Stomach (tissue), 9 donors: ENCODE data around the gene PPP2R2B. TPM values are rescaled to one million over a fixed set of nuclear protein-coding genes. Genes with fewer than 3 reads are reported as not detected.

Experiments
- DNase-seq, 2 donors: peaks; one replicate each; pipeline versions ENCODE4 v3.0.0 to v3.0.0-alpha.2; 2013 to 2019
- H3K27ac ChIP-seq, 5 donors: fragments of 200-600 bp in 4 of 5; sonication (generic) in 4 of 5; one replicate each; pipeline ENCODE4 v1.5.1; 2013 to 2019; ENCODE audit warnings: mild to moderate bottlenecking in 1 of 5, moderate library complexity in 1 of 5
- H3K27me3 ChIP-seq, 3 donors: fragments of 200-600 bp; sonication (generic); one replicate each; pipeline ENCODE4 v1.5.1; 2017 to 2019; ENCODE audit warnings: mixed run types in 1 of 3
- H3K36me3 ChIP-seq, 4 donors: fragments of 200-600 bp; sonication (generic); 1 replicate in 3 of 4; 2 replicates in 1 of 4; pipeline ENCODE4 v1.5.1; 2016 to 2019
- H3K4me1 ChIP-seq, 4 donors: fragments of 200-600 bp; sonication (generic); one replicate each; pipeline ENCODE4 v1.5.1; 2016 to 2019
- H3K4me3 ChIP-seq, 4 donors: fragments of 200-600 bp; sonication (generic) in 3 of 4; one replicate each; pipeline ENCODE4 v1.5.1; 2016 to 2019; ENCODE audit warnings: mild to moderate bottlenecking in 1 of 4
- H3K9me3 ChIP-seq, 4 donors: fragments of 200-600 bp; sonication (generic); one replicate each; pipeline ENCODE4 v1.5.1; 2016 to 2019
- CTCF ChIP-seq, 7 experiments: fragments of 450-650 bp in 4 of 7; fragments of 200-600 bp in 3 of 7; sonication (generic) in 3 of 7; IDR thresholded peaks; one replicate each; pipeline ENCODE4 v1.5.1; 2016 to 2019; ENCODE audit warnings: antibody characterized with exemption in 7 of 7, control low read depth in 2 of 7, mild to moderate bottlenecking in 1 of 7
- EP300 ChIP-seq: sonication (generic); formaldehyde crosslinking; IDR thresholded peaks from one replicate; pipeline ENCODE4 v1.6.1; 2017; ENCODE audit warnings: antibody characterized with exemption
- POLR2A ChIP-seq, 4 donors: fragments of 450-650 bp; IDR thresholded peaks; one replicate each; pipeline ENCODE4 v1.6.1; 2016; ENCODE audit warnings: antibody characterized with exemption in 4 of 4, control low read depth in 2 of 4, mild to moderate bottlenecking in 1 of 4, moderate library complexity in 1 of 4
- POLR2AphosphoS5 ChIP-seq, 3 donors: sonication (generic); formaldehyde crosslinking; IDR thresholded peaks; one replicate each; pipeline ENCODE4 v1.6.1; 2016; ENCODE audit warnings: antibody characterized with exemption in 3 of 3
- WGBS, 5 donors: extraction: QIAGEN DNeasy Blood & Tissue Kit in 3 of 5; methylation state at CpG; one replicate each; pipeline versions ENCODE4 v1.1.5 to v1.1.7; 2013 to 2018; 5-methylcytosine and 5-hydroxymethylcytosine counted together
- intact Hi-C: fragments of 100-400 bp; cut with DNase I; formaldehyde crosslinking; loops from one replicate; pipeline ENCODE4 v1.15.1; 2023; ENCODE audit warnings: low total_unique reads
- polyA plus RNA-seq, 3 donors: library from polyadenylated mRNA; stranded (reverse); fragments of 200-250 nt; gene quantifications; one replicate each; pipeline ENCODE4 v1.2.3, GENCODE V29; 2013
- total RNA-seq, 5 donors: library from RNA; depleted of rRNA; stranded (reverse); fragments of >200 nt; gene quantifications; one replicate each; pipeline versions ENCODE4 v1.1.0 to v1.2.3, GENCODE V29; 2014 to 2016
- donor health status: healthy with polysubstance abuse.
- donor health status: Bipolar disorder and iron deficiency.
- donor health status: healthy.

Gene PPP2R2B
- total and polyA plus RNA-seq, 8 donors = under 0.01 to 4.6 (median 0.75) TPM; not detected in 1

GRCh38 chr5:146758076-146758475 lies 120.5 kb downstream of the PPP2R2B start:
- 60 to 85% (median 83%) methylated on average over 1 of the region's 1 CpG for WGBS, 5 donors
- no peaks in the 10 kb centered on the region for H3K9me3 ChIP-seq
- DNase-seq = no peak
- no peak overlapping the region for H3K27ac ChIP-seq
- TF ChIP-seq EP300 (no peak), POLR2A (IDR thresholded peaks at IDR 0.05) (no peak), CTCF (IDR thresholded peaks at IDR 0.05) (no peak), POLR2AphosphoS5 (IDR thresholded peaks at IDR 0.05) (no peak)
- no peak overlapping the region for H3K4me3 ChIP-seq
- intact Hi-C loops = no loop called here
- H3K4me1 ChIP-seq = no peaks in the 10 kb centered on the region
- H3K36me3 ChIP-seq = no peaks in the 10 kb centered on the region
- no peaks in the 10 kb centered on the region for H3K27me3 ChIP-seq

GRCh38 chr5:146756546-146756945 lies 122.0 kb downstream of the PPP2R2B start:
- no peak overlapping the region for H3K27ac ChIP-seq
- H3K36me3 ChIP-seq = no peaks in the 10 kb centered on the region
- TF ChIP-seq POLR2A (IDR thresholded peaks at IDR 0.05) = no peak
- TF ChIP-seq POLR2AphosphoS5 (IDR thresholded peaks at IDR 0.05) = no peak
- no peak for TF ChIP-seq EP300
- TF ChIP-seq CTCF (IDR thresholded peaks at IDR 0.05) = no peak
- 24 to 53% (median 39%) methylated on average over 1 of the region's 1 CpG for WGBS, 5 donors
- no peaks in the 10 kb centered on the region for H3K4me1 ChIP-seq
- no peak for DNase-seq
- no peaks in the 10 kb centered on the region for H3K27me3 ChIP-seq
- intact Hi-C loops = no loop called here
- no peak overlapping the region for H3K4me3 ChIP-seq
- no peaks in the 10 kb centered on the region for H3K9me3 ChIP-seq

GRCh38 chr5:146755793-146756192 lies 122.8 kb downstream of the PPP2R2B start:
- Histone ChIP-seq H3K4me3 (no peak overlapping the region), H3K9me3 (no peaks in the 10 kb centered on the region), H3K27me3 (no peaks in the 10 kb centered on the region), H3K27ac (no peak overlapping the region), H3K4me1 (no peaks in the 10 kb centered on the region), H3K36me3 (no peaks in the 10 kb centered on the region)
- intact Hi-C loops = no loop called here
- WGBS, 5 donors = 53 to 74% (median 63%) methylated on average over 2 of the region's 2 CpGs
- DNase-seq = no peak
- TF ChIP-seq EP300 = no peak
- TF ChIP-seq POLR2A (IDR thresholded peaks at IDR 0.05) = no peak
- no peak for TF ChIP-seq POLR2AphosphoS5 (IDR thresholded peaks at IDR 0.05)
- no peak for TF ChIP-seq CTCF (IDR thresholded peaks at IDR 0.05)

GRCh38 chr5:146754621-146755020 lies 123.9 kb downstream of the PPP2R2B start:
- intact Hi-C loops = no loop called here
- H3K27me3 ChIP-seq = no peaks in the 10 kb centered on the region
- no peaks in the 10 kb centered on the region for H3K9me3 ChIP-seq
- DNase-seq = no peak
- TF ChIP-seq POLR2AphosphoS5 (IDR thresholded peaks at IDR 0.05) (no peak), EP300 (no peak)
- no peak overlapping the region for H3K4me3 ChIP-seq
- no peaks in the 10 kb centered on the region for H3K36me3 ChIP-seq
- no peak overlapping the region for H3K27ac ChIP-seq
- no peaks in the 10 kb centered on the region for H3K4me1 ChIP-seq

GRCh38 chr5:146753641-146754040 lies 124.9 kb downstream of the PPP2R2B start:
- no peaks in the 10 kb centered on the region for H3K4me1 ChIP-seq
- 72 to 81% (median 75%) methylated on average over 2 of the region's 2 CpGs for WGBS, 5 donors
- H3K9me3 ChIP-seq = peaks cover 0 to under 1% (median 0%) of the 10 kb centered on the region in 4 donors
- no peak overlapping the region for H3K27ac ChIP-seq
- no peak overlapping the region for H3K4me3 ChIP-seq
- no peaks in the 10 kb centered on the region for H3K27me3 ChIP-seq
- DNase-seq = peak in 1 of 2 donors; percentile 21
- no peak for TF ChIP-seq CTCF (IDR thresholded peaks at IDR 0.05)
- no peak for TF ChIP-seq EP300
- TF ChIP-seq POLR2AphosphoS5 (IDR thresholded peaks at IDR 0.05) = no peak
- TF ChIP-seq POLR2A (IDR thresholded peaks at IDR 0.05) = no peak
- H3K36me3 ChIP-seq = no peaks in the 10 kb centered on the region
- intact Hi-C loops = no loop called here
